GM21529 (cell line): ENCODE data around the gene GSKIP.

Experiments used
- ATAC-seq: cut with Tn5 transposase; IDR thresholded peaks from one replicate; pipeline ENCODE4 v1.9.1; 2021; ENCODE audit not compliant: unreplicated experiment

The GSKIP gene

DNA sequence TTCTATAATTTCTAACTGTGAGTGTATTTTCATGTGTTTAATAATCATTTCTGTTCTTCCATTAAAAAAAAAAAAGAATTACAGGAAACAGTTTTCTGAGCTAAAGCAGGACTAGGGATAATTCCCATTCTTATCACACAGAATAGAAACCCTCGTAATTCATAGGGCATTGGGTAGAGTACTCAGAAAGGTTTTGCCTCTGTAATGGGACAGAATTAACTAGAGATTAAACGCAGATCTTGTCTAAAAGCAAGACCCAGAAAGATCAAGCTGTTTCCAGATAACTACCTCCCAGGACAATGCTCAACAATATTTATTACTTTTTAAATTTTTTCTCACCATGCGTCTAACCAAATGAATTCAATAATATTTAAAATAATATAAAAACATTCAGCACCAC lies 10.2 kb downstream of the GSKIP start:
- ATAC-seq, result no peak

- ATAC-seq, result no peak
These were observed 12.8 kb downstream of the GSKIP start for GRCh38 chr14:96376093-96376492.

DNA sequence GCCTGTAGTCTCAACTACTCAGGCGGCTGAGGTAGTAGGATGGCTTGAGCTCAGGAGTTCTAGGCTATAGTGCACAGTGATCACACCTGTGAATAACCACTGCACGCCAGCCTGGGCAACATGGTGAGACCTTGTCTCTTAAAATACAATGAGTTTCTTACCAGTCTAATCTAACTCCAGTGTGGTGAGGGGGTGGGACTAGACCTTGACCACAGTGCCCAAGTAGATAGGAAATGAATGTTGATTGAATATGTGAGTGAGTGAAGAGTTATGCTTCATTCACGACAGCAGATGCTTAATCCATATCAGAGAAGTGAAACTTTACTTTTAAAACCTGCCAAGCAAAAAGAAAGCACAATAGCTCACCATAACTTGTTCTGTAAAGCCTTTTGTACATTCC lies 17.4 kb downstream of the GSKIP start:
- peak; percentile 76 for ATAC-seq

GRCh38 chr14:96383445-96383844 lies 20.1 kb downstream of the GSKIP start:
- ATAC-seq, result no peak

GRCh38 chr14:96384053-96384452 lies 20.7 kb downstream of the GSKIP start:
- no peak for ATAC-seq

DNA sequence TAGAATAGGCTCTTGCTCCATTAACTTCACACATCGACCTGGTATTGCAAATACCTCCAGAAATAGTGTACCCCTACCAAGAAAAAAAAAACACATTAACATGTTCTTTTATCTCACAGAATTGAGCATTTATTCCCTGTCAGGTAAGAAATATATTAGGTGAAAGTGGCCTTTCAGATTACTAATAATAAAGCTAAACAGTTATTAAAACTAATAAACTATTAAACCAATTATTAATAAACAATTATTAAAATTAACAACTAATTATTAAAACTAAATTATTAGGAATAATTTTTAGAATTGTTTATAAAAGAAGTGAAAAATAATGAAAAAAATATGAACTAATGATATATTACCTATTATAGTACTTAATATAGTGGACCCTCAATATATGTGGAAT lies 21.4 kb downstream of the GSKIP start:
- ATAC-seq, result no peak

- no peak for ATAC-seq
These were observed 22.1 kb downstream of the GSKIP start for GRCh38 chr14:96385385-96385784.

- no peak for ATAC-seq
These were observed 27.6 kb downstream of the GSKIP start for GRCh38 chr14:96390965-96391292.

DNA sequence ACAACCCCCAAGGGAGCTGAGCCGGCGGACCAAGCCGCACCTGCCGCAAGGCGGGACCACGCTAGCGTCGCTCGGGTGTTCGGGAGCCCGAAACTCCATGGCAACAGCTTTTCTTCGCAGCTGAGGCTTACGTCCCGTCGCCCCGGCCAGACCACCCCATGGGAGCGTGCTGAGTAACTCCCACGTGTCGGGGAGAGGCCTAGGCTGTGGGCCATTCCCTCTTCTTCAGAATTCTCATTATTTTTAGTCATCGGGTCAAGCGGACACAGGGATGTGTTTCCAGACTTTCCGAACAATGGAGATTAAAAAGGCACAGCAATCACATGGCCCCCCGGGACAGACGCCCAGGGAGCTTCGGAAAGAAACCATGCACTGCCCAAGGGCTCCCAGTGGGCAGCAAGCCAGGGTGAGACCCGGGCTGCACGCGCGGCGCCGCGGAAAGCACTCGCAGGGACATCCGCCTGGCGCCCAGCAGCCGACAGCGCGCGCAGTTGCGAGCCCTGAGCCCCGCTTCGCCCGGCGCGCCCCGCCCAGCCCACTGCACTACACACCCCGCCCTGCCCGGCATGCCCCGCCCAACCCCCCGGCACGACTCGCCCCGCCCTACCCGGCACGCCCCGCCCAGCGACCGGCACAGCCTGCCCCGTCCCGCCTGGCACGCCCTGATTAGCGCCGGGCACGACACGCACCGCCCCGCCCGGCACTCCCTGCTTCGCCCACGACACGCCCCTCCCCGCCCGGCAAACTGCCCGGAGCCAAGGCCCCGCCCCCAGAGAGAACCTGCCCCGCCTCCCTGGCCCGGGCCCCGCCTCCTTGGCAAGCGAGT lies 28.2 kb downstream of the GSKIP start:
- ATAC-seq, result peak; percentile 89

DNA sequence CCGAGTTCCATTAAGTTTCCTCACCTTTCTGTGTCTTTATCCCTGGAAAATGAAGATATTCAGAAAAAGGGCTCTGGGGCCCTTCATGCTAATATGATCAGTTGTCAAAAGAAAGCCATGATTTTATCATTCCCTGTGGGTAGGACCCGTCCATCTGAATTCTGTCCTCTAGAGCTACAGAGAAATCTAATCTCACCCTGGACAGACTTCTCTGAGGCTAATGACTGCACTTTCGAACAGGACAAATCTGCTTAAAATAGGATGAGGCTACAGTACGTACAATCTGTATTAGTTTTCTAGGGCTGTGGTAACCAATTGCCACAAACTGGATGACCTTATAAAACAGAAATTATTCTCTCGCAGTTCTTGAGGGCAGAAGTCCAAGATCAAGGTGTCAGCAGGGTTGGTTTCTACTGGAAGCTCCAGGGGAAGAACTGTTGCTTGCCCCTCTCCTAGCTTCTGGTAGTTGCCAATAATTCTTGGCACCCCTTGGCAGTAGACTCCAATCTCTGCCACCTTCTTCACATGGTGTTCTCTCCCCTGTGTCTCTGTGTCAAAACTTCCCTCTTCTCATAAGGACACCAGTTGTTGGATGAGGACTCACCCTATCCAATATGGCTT lies 29.9 kb downstream of the GSKIP start:
- no peak for ATAC-seq

GRCh38 chr14:96394047-96394815 lies 30.9 kb downstream of the GSKIP start:
- ATAC-seq, result no peak

DNA sequence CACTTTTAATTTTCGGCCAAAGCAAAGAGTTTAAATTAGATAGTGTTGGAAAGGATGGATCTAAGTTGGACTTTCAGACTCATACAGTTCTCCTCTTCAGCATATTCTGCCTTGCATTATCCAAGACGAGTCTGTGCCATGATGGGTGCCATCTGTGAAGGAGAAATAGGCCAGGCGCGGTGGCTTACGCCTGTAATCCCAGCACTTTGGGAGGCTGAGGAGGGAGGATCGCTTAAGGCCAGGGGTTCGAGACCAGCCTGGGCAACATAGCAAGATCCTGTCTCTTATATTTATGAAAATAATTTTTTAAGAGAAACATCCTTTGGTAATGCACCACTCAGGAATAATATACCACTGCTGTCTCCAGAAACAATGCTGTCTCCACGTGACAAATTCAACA lies 35.1 kb downstream of the GSKIP start:
- ATAC-seq, result no peak

DNA sequence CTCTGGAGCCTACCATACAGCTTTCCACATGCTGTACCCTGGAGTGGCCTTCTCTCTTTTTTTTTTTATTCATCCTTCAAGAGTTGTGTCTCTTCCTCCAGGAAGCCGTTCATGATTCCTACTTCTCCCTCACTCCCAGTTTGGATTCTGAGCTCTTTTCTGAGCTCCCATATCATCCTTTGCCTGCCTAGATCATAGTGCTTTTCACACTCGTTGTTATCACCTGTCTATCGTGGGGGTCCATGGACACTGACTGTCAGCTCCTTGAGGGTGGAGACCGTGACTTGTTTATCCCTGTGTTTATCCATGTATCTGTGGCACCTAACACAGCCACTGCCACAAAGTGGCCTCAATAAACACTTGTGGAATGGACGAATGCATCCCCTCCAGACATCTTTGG lies 35.6 kb downstream of the GSKIP start:
- no peak for ATAC-seq

- ATAC-seq, result no peak
These were observed 36.1 kb downstream of the GSKIP start for GRCh38 chr14:96399405-96399804.

DNA sequence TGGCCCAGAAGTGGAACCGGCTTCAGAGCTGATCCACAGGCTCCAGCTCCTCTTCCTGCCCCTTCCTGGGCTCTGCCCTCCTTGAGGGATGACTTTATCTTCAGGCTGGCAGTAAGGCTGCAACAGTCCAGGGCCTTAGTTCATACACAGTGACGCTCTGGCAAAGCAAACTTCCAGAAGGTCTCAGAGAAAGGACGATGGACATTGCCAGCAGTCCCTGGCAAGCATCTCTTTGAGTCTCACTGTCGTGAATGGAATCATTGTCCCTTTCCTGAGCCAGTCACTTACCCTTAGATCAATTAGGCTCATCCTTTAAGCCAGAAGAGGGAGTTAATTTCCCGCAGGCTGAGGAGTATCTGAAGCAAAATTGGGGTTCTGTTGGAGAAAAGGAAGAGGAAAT lies 37.2 kb downstream of the GSKIP start:
- no peak for ATAC-seq

- no peak for ATAC-seq
These were observed 40.1 kb downstream of the GSKIP start for GRCh38 chr14:96403409-96403808.

DNA sequence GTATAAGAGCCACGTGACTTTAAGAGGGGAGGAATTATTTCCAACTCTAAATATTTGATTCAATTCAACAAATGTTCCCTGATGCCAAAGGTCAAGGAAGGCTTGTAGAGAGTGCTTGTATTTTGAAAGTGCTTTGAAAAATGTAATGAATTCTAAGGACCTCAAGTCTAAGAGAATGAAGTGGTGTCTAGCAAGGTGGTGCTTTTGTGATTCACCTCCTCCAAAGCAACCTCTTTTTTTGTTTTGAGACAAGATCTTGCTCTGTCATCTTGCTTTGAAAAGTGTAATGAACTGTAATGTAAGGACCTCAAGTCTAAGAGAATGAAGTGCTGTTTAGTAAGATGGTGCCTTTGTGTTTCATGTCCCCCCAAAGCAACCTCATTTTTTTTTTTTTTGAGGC lies 42.4 kb downstream of the GSKIP start:
- no peak for ATAC-seq

DNA sequence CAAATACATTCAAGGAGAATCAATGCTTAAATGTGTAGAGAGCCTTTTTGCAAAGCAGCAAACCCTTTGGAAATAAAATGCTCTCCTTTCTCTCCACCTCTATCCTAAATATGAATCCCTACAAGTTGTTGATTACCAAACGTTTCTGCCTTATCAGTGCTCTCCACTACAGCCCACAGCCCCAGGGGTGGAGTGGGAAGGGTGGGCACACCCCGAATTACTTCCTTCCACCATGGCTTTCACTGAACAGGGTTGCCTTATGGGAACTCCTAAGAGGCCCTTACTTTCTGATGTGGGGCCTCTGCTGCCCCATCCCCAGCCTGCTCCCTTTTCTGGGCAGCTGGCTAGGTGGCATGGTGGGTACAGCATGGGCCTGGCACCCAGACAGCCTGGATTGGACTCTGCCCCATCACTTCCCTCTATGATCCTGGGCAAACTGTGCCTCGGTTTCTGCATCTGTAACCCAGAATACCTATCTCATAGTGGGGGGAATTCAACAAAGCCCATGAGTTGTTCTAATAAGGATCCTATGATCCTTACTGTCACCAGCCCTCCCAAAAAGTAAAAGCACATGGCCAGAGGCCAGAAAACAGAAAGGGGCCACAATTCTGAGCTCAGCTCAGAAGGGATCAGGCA lies 44.7 kb downstream of the GSKIP start:
- no peak for ATAC-seq

- no peak for ATAC-seq
These were observed 45.3 kb downstream of the GSKIP start for GRCh38 chr14:96408608-96409007.

GRCh38 chr14:96409701-96410100 lies 46.4 kb downstream of the GSKIP start:
- no peak for ATAC-seq

GRCh38 chr14:96410119-96410518 lies 46.8 kb downstream of the GSKIP start:
- ATAC-seq, result no peak

- ATAC-seq, result no peak
These were observed 50.2 kb downstream of the GSKIP start for GRCh38 chr14:96413526-96413925.
